T-helper 9 cell (primary cell): Measurements from ENCODE around the gene CACNA1C.
"Not testable (repeated sequence)": the region's sequence is repeated elsewhere in the genome, so short reads cannot be mapped to it uniquely, and the experiment has no call there.

ENCODE experiments used
- DNase-seq: peaks from one replicate; pipeline ENCODE4 v3.0.0-alpha.2; 2020

The CACNA1C gene

DNA sequence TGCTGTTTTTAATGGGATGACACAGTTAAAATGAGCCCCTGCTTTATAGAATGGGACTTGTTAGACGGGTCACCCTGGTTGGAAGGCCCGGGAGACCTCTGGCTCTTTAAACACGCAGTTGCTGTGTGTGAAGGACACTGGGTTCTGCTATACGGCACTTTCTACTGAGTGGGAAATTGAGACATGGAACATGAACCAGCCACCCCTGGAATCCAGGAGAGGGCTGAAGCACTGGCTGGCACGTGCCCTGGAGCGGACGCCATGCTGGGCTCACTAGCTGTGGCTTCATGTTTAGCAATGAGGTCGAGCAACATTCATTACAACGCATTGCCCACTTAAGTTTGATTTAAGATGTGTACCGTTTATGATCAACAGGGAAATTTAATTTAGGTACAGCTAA lies 23.9 kb downstream of the CACNA1C start:
- no peak for DNase-seq

DNA sequence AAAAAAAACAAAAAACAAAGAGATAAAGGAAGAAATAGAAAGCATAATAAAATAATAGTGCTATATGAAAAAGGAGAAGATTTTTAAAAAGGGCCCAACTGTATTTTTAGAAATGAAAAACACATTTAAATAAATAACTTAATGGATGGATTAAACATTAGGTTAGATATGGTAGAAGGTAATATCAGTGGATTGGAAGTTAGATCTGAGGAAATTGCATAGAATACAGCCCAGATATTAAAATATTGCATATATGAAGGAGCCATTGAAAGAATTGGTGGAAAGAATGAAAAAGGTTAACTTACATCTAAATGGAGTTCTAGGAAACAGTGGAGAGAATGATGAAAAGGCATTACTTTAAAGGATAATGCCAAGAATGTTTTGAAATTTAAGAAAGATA lies 27.8 kb downstream of the CACNA1C start:
- no peak for DNase-seq

DNA sequence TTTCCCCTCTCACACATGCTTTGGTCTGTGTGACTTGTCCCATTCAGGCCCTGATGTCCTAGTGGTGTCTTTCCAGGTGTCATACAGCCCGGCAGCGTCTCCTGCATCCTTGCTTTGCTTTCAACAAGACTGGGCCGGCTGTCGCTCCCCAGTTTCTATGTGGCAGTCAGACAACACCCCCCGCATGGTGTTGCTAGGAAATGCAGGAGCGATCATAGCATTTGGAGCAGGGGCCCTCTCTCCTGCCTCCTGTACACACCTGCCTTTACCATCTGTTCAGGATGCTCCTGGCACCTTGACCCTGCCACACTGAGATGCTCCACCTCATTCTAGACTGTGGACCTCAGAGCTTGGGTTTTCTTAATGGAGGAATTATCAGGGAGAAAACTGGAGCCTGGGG lies 29.5 kb downstream of the CACNA1C start:
- no peak for DNase-seq

DNA sequence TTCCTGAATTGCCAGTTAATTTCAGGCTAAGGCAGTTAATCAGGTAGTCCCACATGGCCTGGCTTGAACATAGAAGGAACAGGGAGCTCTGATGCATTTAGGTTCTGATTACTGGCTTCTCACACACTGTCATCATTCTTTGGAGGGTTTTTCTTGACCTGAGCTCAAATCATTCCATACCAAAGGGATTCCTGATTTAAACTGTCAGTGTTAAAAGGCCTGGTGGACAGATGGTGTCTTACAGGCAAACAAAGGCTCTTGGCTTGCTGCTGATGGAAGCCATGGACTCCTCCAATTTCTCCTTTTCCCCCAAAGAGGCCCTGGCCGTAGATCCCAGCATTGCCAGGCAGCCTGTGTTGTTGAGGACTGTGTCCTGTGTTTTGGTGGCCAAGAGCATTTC lies 30.2 kb downstream of the CACNA1C start:
- no peak for DNase-seq

DNA sequence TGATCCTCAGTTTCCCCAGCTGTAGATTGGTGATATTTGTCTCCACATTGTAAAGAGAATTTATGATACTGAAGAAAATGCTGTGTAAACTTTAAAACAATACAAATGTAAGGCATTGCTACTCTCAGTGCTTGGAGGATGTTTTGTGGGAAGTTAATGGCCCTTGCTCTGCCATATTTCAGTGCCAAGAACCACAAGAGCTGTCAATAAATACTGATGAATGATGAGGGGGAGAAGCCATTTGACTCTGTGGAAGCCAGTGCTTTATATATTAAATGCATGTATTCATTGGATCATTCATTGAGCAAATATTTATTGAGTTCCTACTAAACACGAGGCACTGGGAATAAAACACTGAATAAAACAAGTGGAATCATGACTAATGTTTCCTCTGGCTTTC lies 30.8 kb downstream of the CACNA1C start:
- DNase-seq, result no peak

DNA sequence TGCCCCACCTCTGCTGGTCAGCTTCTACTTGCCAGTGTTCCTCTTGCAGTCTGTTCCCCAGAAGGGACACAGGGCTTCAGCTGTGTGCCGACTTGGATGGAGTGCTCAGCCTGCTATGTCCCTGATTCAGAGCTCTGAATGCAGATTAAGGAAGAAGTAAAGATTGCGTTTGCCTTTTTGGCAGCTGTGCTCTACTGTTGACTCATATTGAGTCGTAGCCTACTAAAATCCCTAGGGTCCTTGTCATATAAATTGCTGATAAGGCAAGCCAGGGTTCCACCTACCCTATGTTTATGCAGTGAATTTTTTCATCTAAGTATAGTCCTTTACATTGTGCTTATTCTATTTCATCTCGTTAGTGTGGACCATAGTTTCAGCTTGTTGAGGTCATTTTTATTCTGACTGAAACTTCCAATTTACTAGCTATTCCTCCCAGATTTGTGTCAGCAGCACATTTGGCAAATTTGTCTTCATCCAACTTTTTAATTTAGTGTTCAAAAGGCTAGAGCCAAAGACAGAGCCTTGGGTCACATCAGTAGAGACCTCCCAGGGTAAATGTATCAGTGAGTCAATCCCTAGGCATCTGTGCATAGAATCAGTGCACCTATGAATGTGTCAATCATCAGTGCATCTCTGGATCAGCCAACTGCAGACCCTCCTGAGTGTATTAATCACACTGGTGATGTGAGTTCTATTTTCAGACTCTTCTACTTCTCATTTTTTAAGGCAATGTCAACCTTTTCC lies 31.9 kb downstream of the CACNA1C start:
- no peak for DNase-seq

DNA sequence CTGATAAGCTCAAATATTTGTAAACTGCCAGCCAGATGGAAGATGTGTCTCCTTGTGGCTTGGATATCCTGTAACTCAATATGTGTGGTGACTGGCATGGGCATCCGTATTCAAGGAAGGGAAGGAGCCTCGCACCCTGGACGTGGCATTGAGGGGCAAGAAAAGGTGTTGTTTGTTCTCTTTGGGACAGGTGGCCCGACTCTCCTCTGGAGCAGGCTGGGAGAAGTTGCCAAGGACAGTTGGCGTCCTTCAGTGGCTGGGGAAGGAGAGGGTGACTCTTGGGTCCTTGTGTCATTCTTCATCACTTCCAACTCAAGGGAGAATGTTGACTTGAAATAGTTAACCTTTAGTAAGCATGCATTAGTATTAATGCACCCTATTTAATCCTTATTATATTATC lies 39.6 kb downstream of the CACNA1C start:
- DNase-seq, result no peak

DNA sequence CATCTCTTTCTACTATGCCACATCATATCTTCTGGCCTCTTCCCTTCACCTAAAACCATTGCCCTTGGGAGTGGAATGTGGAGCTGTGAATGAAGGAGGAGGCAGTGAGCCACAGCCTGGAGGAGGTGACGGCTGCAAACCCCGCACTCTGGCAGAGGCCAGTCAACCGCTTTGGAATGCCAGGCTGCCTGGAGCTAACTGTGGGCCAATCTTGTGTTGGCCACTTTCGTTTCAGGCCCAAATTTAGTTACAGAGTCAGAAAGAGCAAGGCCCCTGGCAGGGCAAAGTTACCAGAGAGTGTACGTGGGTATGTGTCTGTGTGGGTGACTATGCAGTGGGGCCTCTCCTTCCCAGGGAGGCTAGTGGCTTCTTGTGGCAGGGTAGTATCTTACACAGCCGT lies 40.1 kb downstream of the CACNA1C start:
- no peak for DNase-seq

DNA sequence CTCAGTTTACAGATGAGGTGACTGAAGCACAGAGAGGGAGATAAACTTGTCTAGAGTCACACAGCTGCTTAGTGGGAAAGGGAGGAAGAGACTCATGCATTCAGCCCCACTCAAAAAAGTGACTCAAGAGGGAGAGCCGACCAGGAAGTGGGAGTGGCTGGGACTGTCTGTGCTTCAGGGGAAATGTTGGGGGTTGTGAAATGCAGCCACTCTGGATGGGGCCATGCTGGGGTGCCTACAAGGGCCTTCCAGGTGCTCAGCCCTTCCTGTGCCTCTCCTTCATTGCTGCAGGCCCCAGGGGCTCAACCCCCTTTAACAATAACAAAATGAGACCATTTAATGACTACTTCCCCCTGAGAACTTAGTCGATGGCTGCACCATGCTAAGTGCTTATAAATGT lies 41.8 kb downstream of the CACNA1C start:
- DNase-seq, result no peak

DNA sequence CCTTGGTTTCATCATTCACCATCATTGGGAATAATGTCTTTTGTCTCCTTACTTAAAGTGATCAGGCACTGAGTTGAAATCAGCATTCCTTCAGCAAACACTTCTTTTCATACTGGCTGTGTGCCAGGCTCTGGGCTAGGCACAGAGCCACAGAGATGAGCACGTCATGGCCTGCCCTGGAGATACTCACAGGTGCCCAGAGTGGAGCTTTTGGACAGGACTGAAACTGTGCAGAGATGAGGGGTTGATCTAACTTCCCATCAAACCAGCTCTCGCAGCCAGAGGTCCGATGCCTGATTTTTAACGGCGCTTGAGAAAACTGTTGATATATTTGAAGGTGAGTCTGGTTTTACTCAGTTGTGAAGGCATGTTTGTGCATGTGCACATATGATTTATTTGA lies 43.1 kb downstream of the CACNA1C start:
- no peak for DNase-seq

DNA sequence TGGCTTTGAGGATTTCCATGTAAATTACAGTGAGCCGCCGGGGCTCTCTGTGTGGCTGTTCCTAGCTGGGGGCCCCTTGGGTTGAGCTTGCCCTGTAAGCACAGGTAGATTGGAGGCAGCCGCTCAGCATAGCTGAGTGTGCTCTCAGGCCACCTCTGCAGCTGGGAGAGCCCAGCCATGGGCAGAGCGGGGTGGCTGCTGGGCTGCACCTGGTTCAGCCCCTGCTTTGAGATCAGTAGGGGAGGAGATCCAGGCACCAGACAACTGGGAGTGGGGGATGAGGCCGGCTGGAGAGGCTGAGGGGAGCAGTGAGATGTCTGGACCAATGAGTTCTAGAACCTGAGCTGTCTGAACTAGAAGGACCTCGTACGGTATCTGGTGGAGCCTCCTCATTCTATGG lies 44.8 kb downstream of the CACNA1C start:
- no peak for DNase-seq

DNA sequence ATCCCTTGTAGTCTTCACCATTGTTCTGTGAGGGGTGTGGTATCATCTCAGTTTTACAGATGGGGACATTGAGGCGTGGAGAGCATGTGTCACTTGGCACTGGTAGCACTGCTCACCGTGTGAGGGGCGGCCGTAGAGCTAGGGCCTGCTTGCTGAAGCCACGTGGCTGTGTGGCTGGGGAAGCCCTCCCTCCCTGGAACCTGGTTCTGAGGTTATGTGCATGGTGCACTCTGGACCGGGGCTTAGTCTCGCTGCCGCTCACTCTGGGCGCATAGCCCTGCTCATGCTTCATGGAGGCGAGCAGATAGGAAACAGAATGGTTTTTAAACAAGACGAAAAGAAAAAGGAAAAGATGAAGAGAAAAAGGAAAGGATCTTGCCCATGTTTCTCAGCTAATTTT lies 46.1 kb downstream of the CACNA1C start:
- no peak for DNase-seq

DNA sequence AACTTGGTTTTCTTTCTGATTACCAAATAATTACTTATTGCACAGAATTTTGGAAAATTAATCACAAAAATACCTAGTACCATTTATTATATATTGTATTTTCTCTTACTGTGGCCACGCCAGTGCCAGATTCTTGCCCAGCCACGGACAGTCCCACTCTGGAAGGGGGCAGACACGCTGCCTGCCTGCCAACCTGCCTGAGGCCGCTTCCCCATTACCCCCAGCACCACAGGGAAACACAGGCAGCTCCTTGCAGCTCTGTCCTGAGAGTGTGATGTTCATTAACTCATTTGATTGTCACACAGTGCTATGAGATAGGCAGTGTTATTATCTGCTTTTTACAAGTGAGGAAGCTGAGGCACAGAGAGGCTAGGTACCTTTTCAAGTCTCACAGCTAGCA lies 46.8 kb downstream of the CACNA1C start:
- DNase-seq, result no peak

DNA sequence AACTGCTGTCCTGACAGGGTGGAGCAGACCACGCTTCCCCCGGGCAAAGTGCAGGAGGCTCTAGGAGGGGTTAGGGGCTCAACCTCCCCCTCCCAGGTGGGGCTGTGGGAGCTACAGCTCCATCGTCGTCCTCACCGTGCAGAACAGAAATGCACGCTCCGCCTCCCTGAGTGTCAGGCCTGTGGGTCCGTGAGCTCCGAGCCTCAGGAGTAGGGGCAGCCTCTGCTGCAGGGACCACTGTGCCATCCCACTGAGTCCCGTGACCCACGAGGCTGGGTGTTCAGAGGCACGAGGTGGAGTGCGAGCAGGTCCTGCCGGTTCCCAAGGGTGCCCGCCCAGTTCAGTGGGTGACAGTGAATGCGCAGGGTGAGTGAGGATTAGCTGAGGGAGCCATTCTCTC lies 48.6 kb downstream of the CACNA1C start:
- DNase-seq, result no peak

DNA sequence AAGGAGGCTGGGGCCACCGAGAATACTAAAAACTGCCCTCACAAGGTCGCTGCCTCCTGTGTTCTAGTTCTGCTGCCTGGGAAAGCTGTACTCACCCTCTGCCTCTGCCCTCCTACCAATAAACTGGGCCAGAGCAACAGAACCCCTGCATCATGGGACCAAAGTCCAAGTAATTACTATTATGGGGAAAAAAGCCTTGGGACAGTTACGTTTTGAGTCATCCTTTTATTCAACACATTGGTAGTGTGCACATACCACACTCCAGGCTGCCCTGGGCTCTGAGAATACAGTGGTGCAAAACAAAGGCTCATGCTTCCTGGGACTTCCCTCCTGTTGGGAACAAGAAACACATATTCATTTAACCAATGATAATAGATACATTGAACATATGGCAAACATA lies 49.0 kb downstream of the CACNA1C start:
- DNase-seq, result no peak

DNA sequence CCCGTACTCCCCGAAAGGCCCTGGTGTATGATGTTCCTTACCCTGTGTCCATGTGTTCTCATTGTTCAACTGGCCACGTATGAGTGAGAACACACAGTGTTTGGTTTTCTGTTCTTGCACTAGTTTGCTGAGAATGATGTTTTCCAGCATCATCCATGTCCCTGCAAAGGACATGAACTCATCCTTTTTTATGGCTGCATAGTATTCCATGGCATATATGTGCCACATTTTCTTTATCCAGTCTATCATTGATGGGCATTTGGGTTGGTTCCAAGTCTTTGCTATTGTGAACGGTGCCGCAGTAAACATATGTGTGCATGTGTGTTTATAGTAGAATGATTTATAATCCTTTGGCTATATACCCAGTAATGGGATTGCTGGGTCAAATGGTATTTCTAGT lies 49.9 kb downstream of the CACNA1C start:
- not testable (repeated sequence) for DNase-seq

DNA sequence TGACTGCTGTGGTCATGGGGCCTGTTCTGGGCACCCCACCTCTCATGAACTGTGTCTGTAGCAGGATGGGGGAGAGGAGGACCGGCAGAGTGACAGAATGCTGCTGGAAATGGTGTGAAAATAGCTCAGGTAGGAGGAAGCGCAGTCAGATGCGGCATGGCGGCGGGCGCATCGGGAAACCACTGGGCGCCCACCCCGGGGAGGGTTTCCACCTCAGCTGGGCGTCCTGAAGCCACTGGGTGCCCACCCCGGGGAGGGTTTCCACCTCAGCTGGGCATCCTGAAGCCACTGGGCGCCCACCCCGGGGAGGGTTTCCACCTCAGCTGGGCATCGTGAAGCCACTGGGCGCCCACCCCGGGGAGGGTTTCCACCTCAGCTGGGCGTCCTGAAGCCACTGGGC lies 52.6 kb downstream of the CACNA1C start:
- not testable (repeated sequence) for DNase-seq

DNA sequence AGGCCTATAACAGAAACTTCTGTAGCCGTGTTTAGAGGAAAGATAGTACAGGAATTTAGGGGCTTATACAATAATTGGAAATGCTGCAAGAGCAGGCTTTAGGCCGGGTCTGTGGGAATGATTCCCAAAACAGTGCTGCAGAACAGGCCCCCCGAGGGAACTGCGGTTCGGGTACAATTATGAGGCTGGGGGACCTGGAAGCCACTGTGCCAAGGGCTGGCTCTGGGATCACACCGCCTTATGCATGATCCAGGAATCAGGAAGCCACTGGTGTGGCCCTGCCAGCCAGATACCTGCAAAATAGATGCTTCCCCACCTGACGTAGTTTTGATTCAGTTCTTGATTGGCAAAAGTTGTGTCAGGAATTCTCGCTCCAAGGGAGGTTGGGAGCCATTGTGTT lies 55.4 kb downstream of the CACNA1C start:
- no peak for DNase-seq

DNA sequence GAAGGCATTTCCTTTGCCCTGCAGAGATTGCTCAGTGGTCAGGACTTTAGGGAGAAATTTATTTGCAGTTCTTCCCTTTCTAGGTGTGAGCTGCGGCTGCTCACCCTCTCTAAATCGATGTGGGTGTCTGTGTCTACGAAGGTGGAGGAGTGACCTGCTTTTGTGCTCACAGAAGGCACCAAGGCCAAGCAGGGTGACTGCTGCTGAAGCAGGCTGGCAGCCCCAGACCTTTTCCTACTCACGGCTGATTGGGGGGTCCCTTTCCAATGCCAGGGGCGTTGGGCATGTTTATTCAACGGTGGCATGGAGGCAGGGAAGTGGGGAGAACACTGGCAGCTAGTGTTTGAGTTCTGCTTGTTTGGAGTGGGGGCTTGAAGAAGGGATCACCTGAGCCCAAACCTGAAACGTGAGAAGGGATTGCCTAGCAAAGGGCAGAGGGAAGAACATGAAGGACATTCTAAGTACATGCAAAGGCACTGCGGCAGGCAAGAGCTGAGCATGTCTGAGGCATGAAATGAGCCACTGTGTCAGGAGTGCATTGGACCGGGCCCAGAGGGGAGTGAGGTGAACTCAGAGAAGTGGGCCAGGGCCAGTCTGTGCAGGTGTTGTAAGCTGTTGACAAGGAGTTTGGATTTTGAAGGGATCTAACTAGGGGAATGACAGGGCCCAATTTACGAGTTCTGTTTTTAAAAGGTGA lies 56.3 kb downstream of the CACNA1C start:
- no peak for DNase-seq

DNA sequence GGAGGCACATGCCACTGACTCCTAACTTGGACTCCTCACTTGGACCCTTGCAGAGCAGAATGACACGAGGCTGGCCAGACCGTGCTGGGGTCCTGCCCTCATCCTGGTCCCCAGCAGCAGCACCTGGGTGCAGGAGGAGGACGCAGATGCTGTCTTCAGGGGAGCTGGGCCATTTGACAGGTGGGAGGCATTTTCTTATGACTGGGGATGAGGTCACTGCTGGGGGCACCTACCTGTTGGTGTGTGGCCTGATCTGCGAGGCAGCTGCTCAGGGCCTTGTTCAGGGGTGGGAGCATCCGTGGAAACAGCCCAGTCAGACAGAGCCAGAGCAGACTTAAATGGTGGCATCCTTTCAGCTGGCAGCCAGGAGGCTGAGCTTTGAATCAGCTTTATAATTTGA lies 57.3 kb downstream of the CACNA1C start:
- no peak for DNase-seq

DNA sequence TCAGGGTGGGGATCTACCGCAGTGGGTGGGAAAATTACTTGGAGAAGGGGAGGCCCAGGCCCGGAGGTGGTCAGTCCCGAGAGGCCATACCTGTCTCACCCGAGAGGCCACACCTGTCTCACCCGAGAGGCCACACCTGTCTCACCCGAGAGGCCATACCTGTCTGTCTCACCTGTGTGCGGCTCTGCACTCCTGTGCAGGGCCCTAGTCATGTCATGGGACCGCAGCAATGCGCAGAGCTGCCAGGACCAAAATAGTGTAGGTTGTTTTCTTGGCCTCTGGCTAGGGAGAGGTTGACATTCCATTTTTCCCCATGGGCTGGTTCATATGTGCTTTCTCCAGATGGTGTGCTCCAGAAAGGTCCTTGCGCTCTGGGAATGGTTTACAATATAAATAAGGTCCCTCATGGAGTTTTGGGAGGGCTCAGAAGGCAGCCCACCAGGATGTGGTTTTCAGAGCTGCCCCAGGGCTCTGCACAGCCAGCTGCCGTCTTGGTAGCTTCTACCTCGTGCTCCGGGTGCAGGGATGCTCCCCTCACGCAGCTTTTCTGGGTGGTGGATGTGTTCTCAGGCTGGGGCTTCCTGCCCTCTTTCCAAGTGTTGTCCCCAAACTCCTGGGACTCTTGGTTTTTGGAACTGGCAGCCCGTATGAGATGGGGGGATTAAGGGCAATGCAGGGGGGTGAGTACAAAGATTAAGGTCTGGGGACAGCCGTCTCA lies 58.2 kb downstream of the CACNA1C start:
- no peak for DNase-seq

DNA sequence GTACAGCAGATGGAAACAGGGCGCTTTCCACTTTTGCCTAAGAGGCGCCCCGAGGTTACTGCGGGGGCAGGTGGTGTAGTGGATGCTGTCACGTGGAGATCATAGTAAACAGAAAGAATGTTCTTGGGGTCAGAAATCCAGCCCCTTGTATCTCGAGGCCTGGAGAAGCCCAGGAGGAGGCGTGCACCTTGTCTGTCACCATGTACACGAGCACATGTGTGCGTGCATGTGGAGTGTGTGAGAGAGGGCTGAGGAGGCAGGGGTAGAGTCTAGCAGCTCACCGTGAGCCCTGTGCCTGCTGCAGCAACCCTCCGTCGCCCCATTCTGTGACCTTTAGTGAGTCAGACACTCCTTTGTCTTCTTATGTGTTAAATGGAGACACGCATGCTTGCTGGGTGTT lies 59.0 kb downstream of the CACNA1C start:
- no peak for DNase-seq

DNA sequence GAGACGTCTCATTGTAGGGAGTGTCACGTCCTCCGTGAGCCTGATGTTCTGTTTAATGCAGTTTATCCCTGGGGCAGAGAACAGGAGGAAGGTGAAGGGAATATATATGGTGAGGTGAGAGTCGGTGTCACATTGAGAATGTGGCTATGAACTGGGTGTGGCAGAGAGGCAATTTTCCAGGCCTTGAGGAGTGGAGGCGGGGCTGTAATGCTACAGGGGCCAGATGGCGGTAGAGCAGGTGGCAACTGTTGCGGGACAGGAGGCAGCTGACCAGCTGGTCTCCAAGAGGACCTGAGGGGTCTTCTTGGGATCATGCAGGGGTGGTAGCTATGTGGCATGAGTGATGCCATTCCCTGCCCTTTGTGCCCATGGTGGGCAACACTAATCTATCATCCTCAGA lies 59.6 kb downstream of the CACNA1C start:
- no peak for DNase-seq
